HG03565 (cell line): ENCODE measurements around the gene ARL14EPL.
"Not testable (repeated sequence)": the region's sequence is repeated elsewhere in the genome, so short reads cannot be mapped to it uniquely, and the experiment has no call there.

Experiments used
- ATAC-seq: cut with Tn5 transposase; IDR thresholded peaks from one replicate; pipeline ENCODE4 v1.9.1; 2021; ENCODE audit warnings: mild to moderate bottlenecking, moderate library complexity; ENCODE audit not compliant: unreplicated experiment

ARL14EPL gene

GRCh38 chr5:116046261-116046660 lies 14.0 kb downstream of the ARL14EPL start:
- ATAC-seq = no peak

GRCh38 chr5:116046823-116047222 lies 14.6 kb downstream of the ARL14EPL start:
- no peak for ATAC-seq

DNA sequence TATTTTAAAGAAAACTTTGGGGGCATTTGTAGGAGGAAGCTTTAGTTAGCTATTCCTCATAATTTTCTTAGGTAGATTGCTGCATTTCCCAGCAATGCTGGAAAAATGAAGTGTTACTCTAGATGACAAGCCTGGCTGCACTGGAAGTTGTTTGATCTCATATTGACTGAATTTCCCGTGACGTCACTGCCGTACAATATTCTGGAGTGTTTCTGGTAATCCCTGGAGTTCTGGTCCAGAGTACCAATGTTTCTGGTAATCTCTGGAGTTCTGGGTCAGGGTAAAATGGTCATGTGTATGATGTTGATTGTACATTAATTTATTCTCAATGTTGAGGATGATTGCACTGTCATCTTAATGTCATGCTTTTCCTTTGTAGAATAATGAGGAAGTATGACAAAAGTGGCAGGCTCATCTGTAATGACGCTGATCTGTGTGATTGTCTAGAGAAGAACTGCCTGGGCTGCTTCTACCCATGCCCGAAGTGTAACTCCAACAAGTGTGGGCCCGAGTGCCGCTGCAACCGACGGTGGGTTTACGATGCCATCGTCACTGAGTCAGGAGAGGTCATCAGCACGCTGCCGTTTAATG lies 26.2 kb downstream of the ARL14EPL start:
- no peak for ATAC-seq

GRCh38 chr5:116062352-116062751 lies 30.1 kb downstream of the ARL14EPL start:
- no peak for ATAC-seq

- no peak for ATAC-seq
Observed at GRCh38 chr5:116063950-116064349, 31.7 kb downstream of the ARL14EPL start.

DNA sequence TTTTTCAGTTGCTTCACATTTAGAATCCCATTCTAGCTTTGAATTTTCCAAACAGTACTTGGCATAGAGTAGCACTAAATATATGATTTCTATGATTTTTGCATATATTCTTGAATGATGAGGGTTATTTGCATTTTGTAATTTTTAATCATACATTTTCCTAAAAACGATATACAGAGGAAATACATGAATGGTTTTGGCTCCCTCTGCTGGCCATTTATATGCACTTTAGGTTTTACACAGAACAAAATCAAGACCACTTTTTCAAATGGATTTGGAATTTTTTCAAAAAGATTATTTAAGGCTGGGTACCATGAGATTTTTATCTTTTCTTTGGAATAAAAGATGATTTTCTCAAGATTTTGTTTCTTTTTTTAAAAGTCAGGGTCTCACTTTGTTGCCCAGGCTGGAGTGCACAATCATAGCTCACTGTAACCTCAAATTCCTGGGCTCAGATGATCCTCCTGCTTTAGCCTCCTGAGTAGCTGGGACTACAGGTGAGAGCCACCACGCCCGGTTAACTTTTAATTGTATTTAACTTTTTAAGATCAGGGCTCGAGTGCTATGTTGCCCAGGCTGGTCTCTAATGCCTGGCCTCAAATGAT lies 35.9 kb downstream of the ARL14EPL start:
- ATAC-seq = no peak

- ATAC-seq = no peak
Observed at GRCh38 chr5:116071211-116071610, 38.9 kb downstream of the ARL14EPL start.

DNA sequence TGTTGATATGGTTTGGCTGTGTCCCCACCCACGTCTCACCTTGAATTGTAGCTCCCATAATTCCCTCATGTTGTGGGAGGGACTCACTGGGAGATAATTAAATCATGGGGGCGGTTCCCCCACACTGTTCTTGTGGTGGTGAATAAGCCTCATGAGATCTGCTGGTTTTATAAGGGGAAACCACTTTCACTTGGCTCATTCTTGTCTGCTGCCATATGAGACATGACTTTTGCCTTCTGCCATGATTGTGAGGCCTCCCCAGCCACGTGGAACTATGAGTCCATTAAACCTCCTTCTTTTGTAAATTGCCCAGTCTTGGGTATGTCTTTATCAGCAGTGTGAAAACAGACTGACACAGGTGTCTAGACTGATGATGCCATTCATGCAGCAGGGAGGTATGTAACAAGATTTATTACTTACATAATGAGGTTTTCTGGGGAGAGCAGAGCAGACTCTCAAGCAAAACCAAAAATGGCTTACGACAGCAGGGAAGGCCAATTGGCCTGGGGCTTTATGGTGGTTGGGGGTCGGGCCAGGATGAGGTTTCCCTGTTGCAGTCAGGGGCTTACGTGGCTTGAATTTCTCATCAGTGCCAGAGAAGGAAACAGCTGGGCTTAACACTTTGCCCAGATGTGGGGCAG lies 43.0 kb downstream of the ARL14EPL start:
- ATAC-seq = no peak

DNA sequence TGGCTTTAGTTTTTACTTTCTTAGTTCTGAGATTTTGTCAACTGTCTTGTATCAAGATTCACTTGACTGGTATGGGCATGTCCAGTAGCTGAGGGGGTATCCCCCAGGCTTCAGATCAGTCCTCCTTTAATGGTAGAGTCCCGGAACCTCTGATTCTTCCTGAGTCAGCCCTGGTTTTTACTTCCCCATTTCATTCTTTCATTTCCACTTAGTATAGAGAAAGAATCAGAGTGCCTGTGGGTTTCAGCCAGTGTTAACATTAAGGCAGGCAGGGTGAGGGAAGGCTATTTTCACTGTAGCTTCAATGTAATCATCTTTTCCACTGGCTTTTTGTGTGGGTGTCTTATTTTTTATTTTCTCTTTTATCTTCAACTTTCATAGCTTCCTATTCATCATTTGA lies 44.2 kb downstream of the ARL14EPL start:
- ATAC-seq = peak; percentile 99

- ATAC-seq = no peak
Observed at GRCh38 chr5:116078199-116078598, 45.9 kb downstream of the ARL14EPL start.

DNA sequence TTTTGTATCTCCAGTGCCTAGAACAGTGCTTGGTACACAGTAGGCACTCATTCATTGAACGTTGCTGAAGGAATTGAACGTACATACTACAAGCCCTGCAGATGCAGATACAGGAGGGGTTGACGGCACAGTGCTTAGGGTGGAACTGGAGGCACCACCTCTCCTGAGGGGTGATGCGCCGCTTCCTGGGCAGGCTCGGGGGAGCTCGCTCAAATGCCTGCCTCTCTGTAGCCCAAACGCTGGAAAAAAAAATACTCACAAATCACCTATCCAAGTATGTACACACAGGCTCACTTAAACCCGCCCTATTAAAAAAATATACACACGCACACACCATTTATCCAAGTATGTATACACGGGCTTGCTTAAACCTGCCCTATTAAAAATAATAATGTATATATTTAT lies 52.0 kb downstream of the ARL14EPL start:
- ATAC-seq = peak; percentile 26

DNA sequence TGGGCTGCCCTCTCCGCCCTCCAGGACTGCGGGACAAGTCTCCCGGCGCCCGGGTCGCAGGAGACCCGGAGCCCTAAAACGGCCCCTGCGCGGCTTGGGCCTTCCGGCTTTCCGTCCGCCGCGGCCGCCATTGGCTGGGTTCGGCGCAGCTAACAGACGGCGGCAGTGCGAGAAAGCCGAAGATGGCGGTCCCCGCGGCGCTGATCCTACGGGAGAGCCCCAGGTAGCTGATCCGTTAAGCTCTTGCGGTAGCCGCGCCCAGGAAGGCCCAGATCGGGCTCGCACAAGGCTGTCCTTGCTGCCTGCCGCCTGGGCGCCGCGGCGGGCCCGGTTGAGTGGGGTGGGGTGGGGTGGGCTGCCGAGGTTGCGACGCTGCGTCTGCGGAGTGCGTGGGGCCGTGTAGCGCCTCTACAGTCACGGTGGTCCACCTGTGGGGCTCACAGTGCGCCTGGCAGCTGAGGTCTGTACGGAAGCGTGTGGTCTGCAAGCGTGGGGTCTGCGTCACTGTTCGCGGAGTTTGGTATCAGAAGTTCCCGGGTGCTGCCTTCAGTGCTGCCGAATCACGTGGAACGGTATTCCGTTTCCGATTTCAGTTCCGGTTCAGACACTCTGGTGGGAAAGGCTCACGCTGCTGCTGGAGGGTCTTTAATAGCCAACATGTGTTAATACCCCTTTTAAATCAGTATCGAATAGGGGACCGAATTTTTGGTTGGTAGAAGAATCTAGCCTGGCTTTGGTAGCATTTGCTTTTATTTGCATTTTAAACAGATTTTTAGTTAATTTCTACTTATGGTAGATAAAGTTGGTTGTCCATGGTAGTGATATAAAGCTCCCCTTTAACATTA lies 52.8 kb downstream of the ARL14EPL start, which contains the start of gene COMMD10:
COMMD10 (plus strand) TSS at position 155 of the 845 bp plus-strand sequence.
- ATAC-seq = peak; percentile 85

DNA sequence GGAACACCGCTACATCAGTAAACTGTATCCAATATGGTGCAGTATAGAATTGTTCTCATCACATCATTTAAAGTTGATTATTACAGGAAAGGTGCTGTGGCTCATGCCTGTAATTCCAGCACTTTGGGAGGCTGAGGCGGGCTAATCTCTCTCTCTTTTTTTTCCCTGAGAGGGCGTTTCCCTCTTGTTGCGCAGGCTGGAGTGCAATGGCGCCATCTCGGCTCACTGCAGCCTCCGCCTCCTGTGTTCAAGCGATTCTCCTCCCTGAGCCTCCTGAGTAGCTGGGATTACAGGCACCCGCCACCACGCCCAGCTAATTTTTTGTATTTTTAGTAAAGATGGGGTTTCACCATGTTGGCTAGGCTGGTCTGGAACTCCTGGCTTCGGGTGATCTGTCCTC lies 54.0 kb downstream of the ARL14EPL start:
- not testable (repeated sequence) for ATAC-seq

GRCh38 chr5:116088062-116088461 lies 55.8 kb downstream of the ARL14EPL start:
- ATAC-seq = no peak

DNA sequence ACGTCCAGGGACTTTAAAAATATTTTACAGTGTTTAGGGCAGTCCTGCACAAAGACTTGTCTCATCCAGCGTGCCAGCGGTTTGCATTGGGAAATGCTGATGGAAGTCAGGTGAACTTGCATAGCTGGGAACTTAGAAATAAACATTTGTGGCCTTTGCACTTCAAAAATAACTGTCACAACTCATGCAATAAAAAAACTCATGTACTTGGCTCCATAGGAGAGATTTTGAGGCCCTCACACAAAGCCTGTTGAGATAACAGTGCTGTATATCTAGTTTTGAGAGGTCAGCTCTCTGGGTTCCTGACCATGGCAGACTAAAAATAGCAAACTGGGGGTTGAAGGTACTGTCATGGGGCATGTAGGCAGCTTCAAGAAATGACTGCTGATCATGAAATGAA lies 58.0 kb downstream of the ARL14EPL start:
- ATAC-seq = no peak

GRCh38 chr5:116091416-116091815 lies 59.1 kb downstream of the ARL14EPL start:
- no peak for ATAC-seq

DNA sequence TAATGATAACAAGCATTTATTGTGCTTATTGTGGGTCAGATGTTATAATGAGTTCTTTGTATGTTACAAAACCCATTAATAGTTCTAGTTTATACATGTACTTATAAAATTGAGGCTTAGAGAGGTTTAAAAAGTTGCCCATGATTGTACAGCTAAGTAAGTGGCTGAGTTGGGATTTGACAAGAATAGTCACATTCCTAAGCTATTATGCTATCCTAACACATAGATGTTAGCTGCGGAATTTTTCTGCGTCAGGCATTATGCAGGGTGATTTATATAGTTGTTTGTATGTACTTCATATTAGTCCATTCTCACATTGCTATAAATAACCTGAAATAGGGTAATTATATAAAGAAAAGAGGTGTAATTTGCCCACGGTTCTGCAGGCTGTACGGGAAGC lies 65.0 kb downstream of the ARL14EPL start:
- ATAC-seq = no peak

- no peak for ATAC-seq
Observed at GRCh38 chr5:116098998-116099397, 66.7 kb downstream of the ARL14EPL start.

- ATAC-seq = not testable (repeated sequence)
Observed at GRCh38 chr5:116104941-116105340, 72.7 kb downstream of the ARL14EPL start.
